Bronchial epithelial cell (primary cell): ENCODE results near the gene PGM3. TPM values are rescaled to one million over a fixed set of nuclear protein-coding genes. Genes with fewer than 3 reads are reported as not detected.

ENCODE experiments used
- DNase-seq: peaks from one replicate; pipeline ENCODE4 v3.0.0-alpha.2; 2010; ENCODE audit warnings: low read depth
- FAIRE-seq: peaks from 2 replicates; lab custom pipeline; 2011; peaks lifted over from hg19 to GRCh38; lab: Jason Lieb, UNC
- H3K27me3 ChIP-seq: 2 replicates; pipeline ENCODE4 v1.5.1; 2011; ENCODE audit warnings: low read length; ENCODE audit not compliant: control insufficient read depth, insufficient read depth
- H3K36me3 ChIP-seq: 2 replicates; pipeline ENCODE4 v1.5.1; 2011; ENCODE audit warnings: low read length; ENCODE audit not compliant: control insufficient read depth, insufficient read depth
- H3K4me3 ChIP-seq: 2 replicates; pipeline ENCODE4 v1.5.1; 2011; ENCODE audit warnings: mild to moderate bottlenecking, low read depth, low read length, control low read depth
- CTCF ChIP-seq: IDR thresholded peaks from 2 replicates; pipeline ENCODE4 v1.5.1; 2011; ENCODE audit warnings: mild to moderate bottlenecking, moderate library complexity, low read length, control low read depth, inconsistent platforms; ENCODE audit not compliant: insufficient read depth, severe bottlenecking
- total RNA-seq: library from RNA; depleted of rRNA; stranded (reverse); fragments of >200 nt; gene quantifications from 2 replicates; pipeline ENCODE4 v1.2.1, GENCODE V29; 2014

Gene PGM3
- total RNA-seq, 1 donor from 2014 or later: 101 TPM

DNA sequence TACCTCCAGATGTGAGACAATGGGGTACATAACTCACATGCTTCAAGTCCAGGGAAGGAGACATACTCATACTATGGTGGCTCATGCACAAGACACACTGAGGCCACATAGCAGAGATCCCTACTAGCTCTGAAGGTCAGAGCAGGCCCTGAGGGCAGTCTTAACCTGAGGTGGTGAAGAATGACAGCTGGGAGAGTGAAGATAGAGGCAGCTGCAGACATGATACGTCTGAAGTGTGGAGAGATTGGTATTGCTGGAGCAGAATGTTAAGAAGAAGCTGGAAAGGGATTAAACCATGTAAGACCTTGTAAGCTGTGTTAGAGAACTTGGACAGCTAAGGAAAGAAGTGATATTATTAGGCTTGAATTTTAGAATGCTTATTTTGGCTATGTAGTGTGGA, 32.9 kb downstream of the PGM3 start:
- no peak for TF ChIP-seq CTCF
- no peaks in the 10 kb centered on the region for H3K27me3 ChIP-seq
- no peak for DNase-seq
- H3K4me3 ChIP-seq: no peak overlapping the region
- FAIRE-seq: no peak
- H3K36me3 ChIP-seq: peaks cover 5% of the 10 kb centered on the region

GRCh38 chr6:83155794-83156193, 37.3 kb downstream of the PGM3 start:
- DNase-seq: no peak
- no peak for FAIRE-seq
- Histone ChIP-seq H3K36me3 (peaks cover 8% of the 10 kb centered on the region), H3K4me3 (no peak overlapping the region), H3K27me3 (no peaks in the 10 kb centered on the region)
- TF ChIP-seq CTCF: no peak

- FAIRE-seq (no peak), DNase-seq (no peak)
- Histone ChIP-seq H3K36me3 (peaks cover 5% of the 10 kb centered on the region), H3K4me3 (no peak overlapping the region), H3K27me3 (no peaks in the 10 kb centered on the region)
- TF ChIP-seq CTCF: no peak
Observed at GRCh38 chr6:83153883-83154521, 39.1 kb downstream of the PGM3 start.

- Histone ChIP-seq H3K27me3 (no peaks in the 10 kb centered on the region), H3K4me3 (no peak overlapping the region), H3K36me3 (peaks cover 4% of the 10 kb centered on the region)
- DNase-seq (no peak), FAIRE-seq (no peak)
- no peak for TF ChIP-seq CTCF
Observed at GRCh38 chr6:83152913-83153312, 40.2 kb downstream of the PGM3 start.

GRCh38 chr6:83151114-83151513, 42.0 kb downstream of the PGM3 start:
- no peak overlapping the region for H3K4me3 ChIP-seq
- TF ChIP-seq CTCF: no peak
- no peak for FAIRE-seq
- H3K27me3 ChIP-seq: no peaks in the 10 kb centered on the region
- DNase-seq: no peak
- peaks cover 4% of the 10 kb centered on the region for H3K36me3 ChIP-seq

- peak; percentile 72 for DNase-seq
Observed at GRCh38 chr6:83138758-83139157, 54.3 kb downstream of the PGM3 start.

More at GRCh38 chr6:83138758-83139157, 54.3 kb downstream of the PGM3 start:
- TF ChIP-seq CTCF: no peak
- no peak overlapping the region for H3K4me3 ChIP-seq
- no peak for FAIRE-seq
- H3K27me3 ChIP-seq: no peaks in the 10 kb centered on the region
- H3K36me3 ChIP-seq: peaks cover 5% of the 10 kb centered on the region
